GM12874 (cell line): ENCODE measurements around the gene XPC.

Experiments
- TF ChIP-seq, protein P1 (sequence below): IDR thresholded peaks from 2 replicates; pipeline ENCODE4 v1.5.1; 2011; ENCODE audit warnings: low read depth, mild to moderate bottlenecking, control low read depth, low read length, moderate library complexity; ENCODE audit not compliant: insufficient read depth

XPC gene

DNA sequence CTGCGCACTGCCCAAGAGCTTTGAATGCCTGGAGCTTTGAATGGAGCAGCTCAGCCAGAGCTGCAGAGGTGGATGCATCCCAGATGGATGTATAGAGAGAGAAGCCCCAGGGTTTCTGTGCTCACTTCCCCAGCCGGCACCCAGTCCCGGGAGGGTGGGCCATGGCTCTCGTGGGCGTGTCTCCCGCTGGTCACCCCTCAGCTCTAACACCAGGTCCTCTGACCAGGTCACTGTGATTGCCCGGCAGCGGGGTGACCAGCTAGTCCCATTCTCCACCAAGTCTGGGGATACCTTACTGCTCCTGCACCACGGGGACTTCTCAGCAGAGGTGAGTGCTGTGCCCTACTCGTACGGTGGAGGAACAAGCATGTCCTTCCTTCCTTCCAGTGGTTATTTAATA is 42.8 kb downstream of the XPC start:
- TF ChIP-seq, protein P1, sequence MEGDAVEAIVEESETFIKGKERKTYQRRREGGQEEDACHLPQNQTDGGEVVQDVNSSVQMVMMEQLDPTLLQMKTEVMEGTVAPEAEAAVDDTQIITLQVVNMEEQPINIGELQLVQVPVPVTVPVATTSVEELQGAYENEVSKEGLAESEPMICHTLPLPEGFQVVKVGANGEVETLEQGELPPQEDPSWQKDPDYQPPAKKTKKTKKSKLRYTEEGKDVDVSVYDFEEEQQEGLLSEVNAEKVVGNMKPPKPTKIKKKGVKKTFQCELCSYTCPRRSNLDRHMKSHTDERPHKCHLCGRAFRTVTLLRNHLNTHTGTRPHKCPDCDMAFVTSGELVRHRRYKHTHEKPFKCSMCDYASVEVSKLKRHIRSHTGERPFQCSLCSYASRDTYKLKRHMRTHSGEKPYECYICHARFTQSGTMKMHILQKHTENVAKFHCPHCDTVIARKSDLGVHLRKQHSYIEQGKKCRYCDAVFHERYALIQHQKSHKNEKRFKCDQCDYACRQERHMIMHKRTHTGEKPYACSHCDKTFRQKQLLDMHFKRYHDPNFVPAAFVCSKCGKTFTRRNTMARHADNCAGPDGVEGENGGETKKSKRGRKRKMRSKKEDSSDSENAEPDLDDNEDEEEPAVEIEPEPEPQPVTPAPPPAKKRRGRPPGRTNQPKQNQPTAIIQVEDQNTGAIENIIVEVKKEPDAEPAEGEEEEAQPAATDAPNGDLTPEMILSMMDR: no peak

DNA sequence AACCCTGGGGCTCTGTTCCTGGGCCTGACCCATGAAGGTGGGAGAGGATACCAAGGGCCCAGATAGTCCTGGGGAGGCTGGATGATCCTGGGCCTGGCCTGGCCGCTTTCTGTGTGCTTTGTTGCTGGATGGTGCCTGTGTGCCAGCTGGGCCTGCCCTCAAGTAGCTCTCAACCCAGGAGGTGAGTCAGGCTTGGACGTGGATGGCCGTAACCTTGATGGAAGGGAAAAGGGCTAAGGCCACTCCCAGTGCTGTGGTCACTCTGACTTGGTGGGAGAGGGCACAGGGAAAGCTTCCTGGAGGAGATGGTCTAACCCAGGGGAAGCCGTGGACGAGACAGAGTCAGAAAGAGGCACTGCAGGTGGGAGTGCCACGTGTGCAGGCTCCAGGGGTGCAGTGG is 44.1 kb downstream of the XPC start:
- TF ChIP-seq, protein P1: no peak

DNA sequence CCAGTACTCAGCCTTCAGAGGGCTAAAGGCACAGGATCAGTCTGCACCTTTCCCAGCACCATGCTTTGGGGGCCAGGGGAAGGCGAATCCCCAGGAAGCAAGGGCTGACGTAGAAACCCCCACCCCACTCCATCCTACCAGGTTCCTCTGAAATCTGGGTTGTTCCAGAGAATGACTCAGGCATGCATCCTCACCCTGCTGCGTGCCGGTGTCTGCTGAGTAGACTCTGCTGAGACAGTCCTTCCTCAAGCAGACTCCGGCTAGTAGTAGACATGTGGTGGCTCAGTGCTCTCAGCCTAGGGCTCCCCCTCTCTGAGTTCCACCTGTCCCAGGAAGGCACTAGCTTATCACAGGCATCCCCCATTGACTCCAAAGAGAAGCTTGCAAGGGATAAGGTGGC is 44.5 kb downstream of the XPC start:
- TF ChIP-seq, protein P1: no peak

DNA sequence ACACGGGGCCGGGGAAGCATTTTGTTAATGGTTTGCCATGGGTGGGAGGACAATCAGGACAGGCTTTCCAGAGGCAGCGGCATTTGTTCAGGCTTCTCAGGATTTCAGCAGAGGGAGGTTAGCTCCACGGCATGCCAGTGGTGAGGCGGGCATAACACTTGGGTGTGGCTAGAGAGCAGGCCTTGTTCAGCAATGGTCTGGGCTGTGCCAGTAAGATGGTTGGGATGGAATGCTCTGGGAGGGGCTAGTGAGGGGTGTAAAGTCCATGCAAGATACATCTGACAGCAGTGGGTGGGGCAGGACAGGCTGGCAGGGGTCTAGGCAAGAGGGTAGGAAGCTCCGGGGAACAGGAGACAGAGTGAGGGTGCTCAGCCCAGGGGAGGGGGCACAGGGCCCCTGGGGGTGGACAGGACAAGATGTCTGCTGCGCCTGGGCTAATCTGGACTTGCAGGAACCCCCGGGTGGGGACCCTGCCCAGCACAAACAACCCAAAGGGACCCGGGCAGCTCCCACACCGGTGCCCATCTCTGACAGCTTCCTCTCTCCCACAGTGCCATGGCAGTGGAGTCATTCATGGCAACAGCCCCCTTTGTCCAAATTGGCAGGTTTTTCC is 45.1 kb downstream of the XPC start:
- TF ChIP-seq, protein P1: no peak

DNA sequence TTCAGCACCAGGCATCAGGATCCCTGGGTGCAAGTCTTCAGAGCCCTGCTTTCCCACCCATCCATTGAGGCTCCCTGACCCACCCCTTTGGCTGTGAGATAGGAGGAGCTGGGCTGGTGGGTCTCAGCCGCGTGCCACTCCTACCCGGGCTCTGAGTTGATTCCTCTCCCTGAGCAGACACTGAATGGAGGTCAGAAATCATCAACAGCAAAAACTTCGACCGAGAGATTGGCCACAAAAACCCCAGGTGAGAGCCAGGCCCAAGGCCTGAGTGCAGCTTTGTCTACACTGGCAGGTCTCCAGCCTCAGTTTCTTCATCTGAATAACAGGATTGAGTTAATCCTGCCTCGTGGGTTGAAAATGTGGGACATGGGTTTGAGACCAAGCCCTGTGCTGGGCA is 45.7 kb downstream of the XPC start:
- TF ChIP-seq, protein P1: no peak

DNA sequence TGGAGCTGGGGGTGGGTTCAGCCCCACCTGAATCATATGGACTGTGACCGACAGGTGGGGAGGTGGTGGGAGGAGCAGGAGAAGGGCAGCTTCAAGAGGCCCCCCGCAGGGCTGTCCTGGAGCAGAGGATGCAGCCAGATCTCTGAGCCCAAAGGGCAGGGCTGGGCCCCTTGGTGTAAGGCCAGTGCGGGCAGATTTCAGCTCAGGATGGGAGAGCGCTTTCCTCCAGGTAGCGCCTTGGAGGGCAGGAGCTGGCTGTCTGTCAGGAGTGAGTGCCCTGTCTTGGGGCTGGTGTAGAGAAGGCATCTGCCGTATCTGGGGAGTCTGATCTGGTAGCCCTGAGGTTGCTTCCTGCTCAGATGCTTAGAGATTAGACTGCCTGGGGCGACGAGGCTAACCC is 46.3 kb downstream of the XPC start:
- TF ChIP-seq, protein P1: no peak

DNA sequence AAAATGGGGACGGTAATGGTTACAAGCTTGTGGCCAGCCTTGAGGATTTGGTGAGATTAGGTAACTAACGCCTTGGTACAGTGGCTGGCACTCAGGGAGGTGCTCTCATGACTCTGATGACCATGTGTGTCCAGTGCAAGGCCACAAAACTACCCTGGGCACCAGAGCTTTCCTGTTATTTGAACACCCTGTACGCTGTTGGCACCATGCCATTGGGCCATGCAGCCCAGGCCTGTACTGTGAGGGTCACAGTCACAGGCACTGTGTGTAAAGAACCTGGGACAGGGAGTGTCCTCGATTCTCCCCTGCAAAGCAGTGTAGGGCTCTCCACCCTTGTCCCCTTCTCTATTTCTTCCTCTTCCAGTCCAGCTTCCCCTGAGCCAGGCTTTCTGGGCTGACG is 47.3 kb downstream of the XPC start:
- TF ChIP-seq, protein P1: no peak
